GM20000 (cell line): ENCODE results near the gene TMEM255B.

Experiments used
- DNase-seq: peaks from one replicate; pipeline ENCODE4 v3.0.0; 2012; ENCODE audit warnings: low spot score
- TF ChIP-seq, protein P1 (sequence below): IDR thresholded peaks from 2 replicates; pipeline ENCODE4 v1.5.1; 2012; ENCODE audit warnings: mild to moderate bottlenecking, control low read depth; ENCODE audit errors: extremely low read depth, missing control alignments

Gene TMEM255B

GRCh38 chr13:113736258-113736731, 22.7 kb upstream of the TMEM255B start:
- TF ChIP-seq, protein P1, sequence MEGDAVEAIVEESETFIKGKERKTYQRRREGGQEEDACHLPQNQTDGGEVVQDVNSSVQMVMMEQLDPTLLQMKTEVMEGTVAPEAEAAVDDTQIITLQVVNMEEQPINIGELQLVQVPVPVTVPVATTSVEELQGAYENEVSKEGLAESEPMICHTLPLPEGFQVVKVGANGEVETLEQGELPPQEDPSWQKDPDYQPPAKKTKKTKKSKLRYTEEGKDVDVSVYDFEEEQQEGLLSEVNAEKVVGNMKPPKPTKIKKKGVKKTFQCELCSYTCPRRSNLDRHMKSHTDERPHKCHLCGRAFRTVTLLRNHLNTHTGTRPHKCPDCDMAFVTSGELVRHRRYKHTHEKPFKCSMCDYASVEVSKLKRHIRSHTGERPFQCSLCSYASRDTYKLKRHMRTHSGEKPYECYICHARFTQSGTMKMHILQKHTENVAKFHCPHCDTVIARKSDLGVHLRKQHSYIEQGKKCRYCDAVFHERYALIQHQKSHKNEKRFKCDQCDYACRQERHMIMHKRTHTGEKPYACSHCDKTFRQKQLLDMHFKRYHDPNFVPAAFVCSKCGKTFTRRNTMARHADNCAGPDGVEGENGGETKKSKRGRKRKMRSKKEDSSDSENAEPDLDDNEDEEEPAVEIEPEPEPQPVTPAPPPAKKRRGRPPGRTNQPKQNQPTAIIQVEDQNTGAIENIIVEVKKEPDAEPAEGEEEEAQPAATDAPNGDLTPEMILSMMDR, result no peak

DNA sequence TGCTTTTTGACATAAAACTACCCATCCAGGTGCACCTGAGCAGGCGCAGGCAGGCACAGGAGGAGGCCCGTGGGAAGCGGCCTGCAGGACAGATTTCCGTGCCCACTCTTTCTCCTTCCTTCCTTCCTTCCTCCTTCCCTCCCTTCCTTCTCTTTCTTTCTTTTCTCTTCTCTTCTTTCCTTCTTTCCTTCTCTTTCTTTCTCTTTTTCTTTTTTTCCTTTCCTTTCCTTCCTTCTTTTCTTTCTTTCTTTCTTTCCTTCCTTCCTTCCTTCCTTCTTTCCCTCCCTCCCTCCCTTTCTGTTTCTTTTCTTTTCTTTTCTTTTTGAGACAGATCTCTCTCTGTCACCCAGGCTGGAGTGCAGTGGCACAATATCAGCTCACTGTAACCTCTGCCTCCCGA, 21.2 kb upstream of the TMEM255B start:
- TF ChIP-seq, protein P1, result no peak
- DNase-seq, result no peak

More at GRCh38 chr13:113736258-113736731, 22.7 kb upstream of the TMEM255B start:
- no peak for DNase-seq

- TF ChIP-seq, protein P1, result no peak
- DNase-seq, result no peak
These were observed 19.3 kb upstream of the TMEM255B start for GRCh38 chr13:113739527-113740285.

GRCh38 chr13:113740286-113740556, 18.8 kb upstream of the TMEM255B start:
- TF ChIP-seq, protein P1, result no peak
- DNase-seq, result no peak

GRCh38 chr13:113740661-113741060, 18.4 kb upstream of the TMEM255B start:
- DNase-seq, result no peak
- TF ChIP-seq, protein P1, result no peak

- TF ChIP-seq, protein P1, result no peak
- DNase-seq, result no peak
These were observed 17.8 kb upstream of the TMEM255B start for GRCh38 chr13:113741191-113741668.

DNA sequence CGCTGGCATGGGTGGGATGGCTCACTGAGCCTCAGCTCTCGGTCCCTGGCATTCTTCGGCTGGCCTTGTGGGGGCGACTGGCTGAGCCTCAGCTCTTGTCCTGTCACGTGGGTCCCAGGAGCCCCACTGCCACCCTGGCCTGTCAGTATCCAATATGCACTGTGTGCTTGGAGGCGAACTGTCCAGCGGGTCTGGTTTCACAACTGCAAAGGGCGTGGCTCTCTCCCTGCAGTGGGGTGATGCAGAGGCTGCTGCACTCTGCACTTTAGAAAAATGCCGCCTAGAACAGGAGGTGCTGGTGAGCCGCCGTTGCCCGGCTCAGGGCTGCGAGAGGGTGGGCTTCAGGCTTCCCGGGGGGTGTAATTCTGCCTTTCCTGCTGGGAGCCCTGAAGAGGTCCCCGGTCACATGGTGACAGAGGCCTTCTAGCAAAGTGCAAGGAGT, 17.0 kb upstream of the TMEM255B start:
- TF ChIP-seq, protein P1, result no peak
- no peak for DNase-seq
